Fibroblast of lung (primary cell): ENCODE measurements around the gene BCAS3. TPM values are rescaled to one million over a fixed set of nuclear protein-coding genes. Genes with fewer than 3 reads are reported as not detected.

Experiments used
- DNase-seq, 2 donors: peaks; one replicate each; pipeline versions ENCODE4 v3.0.0 to v3.0.0-alpha.2; 2010; ENCODE audit warnings: low read depth in 2 of 2
- H2AFZ ChIP-seq: 2 replicates; pipeline ENCODE4 v1.5.1; 2012; ENCODE audit warnings: low read length, control low read depth, inconsistent platforms
- H3K27ac ChIP-seq: 2 replicates; pipeline ENCODE4 v1.5.1; 2011; ENCODE audit warnings: low read length, control low read depth; ENCODE audit not compliant: insufficient read depth
- H3K27me3 ChIP-seq: 2 replicates; pipeline ENCODE4 v1.5.1; 2011; ENCODE audit warnings: mild to moderate bottlenecking, low read length; ENCODE audit not compliant: control insufficient read depth, insufficient read depth
- H3K36me3 ChIP-seq: 2 replicates; pipeline ENCODE4 v1.5.1; 2011; ENCODE audit warnings: low read length; ENCODE audit not compliant: control insufficient read depth, insufficient read depth
- H3K4me1 ChIP-seq: 2 replicates; pipeline ENCODE4 v1.5.1; 2011; ENCODE audit warnings: low read length; ENCODE audit not compliant: control insufficient read depth, insufficient read depth; ENCODE audit errors: extremely low read depth
- H3K4me2 ChIP-seq: 2 replicates; pipeline ENCODE4 v1.5.1; 2011; ENCODE audit warnings: low read length, control low read depth; ENCODE audit not compliant: insufficient read depth; ENCODE audit errors: extremely low read depth
- H3K4me3 ChIP-seq, 4 experiments: fragments of 200-600 bp in 1 of 4; sonication (generic) in 1 of 4; replicated peaks in 1 of 4; 2 replicates each; pipeline ENCODE4 v1.5.1; 2011 to 2016; ENCODE audit warnings: low read length in 4 of 4, low read depth in 3 of 4, mild to moderate bottlenecking in 3 of 4, control low read depth in 2 of 4, inconsistent platforms in 1 of 4, mixed read lengths in 1 of 4; ENCODE audit not compliant: insufficient read depth in 1 of 4; ENCODE audit errors: control extremely low read depth in 1 of 4
- H3K79me2 ChIP-seq: 2 replicates; pipeline ENCODE4 v1.5.1; 2012; ENCODE audit warnings: mild to moderate bottlenecking, low read length, inconsistent platforms; ENCODE audit not compliant: control insufficient read depth, insufficient read depth
- H3K9ac ChIP-seq: 2 replicates; pipeline ENCODE4 v1.5.1; 2011; ENCODE audit warnings: mild to moderate bottlenecking, low read length, control low read depth; ENCODE audit not compliant: insufficient read depth
- H3K9me3 ChIP-seq: 2 replicates; pipeline ENCODE4 v1.5.1; 2012; ENCODE audit warnings: low read depth, low read length; ENCODE audit not compliant: control insufficient read depth, insufficient read depth
- H4K20me1 ChIP-seq: 2 replicates; pipeline ENCODE4 v1.5.1; 2011; ENCODE audit warnings: low read length; ENCODE audit not compliant: control insufficient read depth, insufficient read depth; ENCODE audit errors: extremely low read depth
- EZH2 ChIP-seq: IDR thresholded peaks from 2 replicates; pipeline ENCODE4 v1.5.1; 2012; ENCODE audit warnings: low read length, control low read depth, mild to moderate bottlenecking; ENCODE audit errors: missing control alignments
- polyA plus RNA-seq, 2 donors: library from polyadenylated mRNA; depleted of rRNA in 1 of 2; stranded (reverse) in 1 of 2; unstranded in 1 of 2; fragments of >200 nt; gene quantifications; 2 replicates each; pipeline ENCODE4 v1.2.1, GENCODE V29; 2011 to 2012; ENCODE audit warnings: missing spikeins in 1 of 2
- total RNA-seq: library from RNA; depleted of rRNA; stranded (reverse); fragments of >200 nt; gene quantifications from 2 replicates; pipeline ENCODE4 v1.2.1, GENCODE V29; 2014
- TF ChIP-seq, protein P1 (sequence below), 2 donors: IDR thresholded peaks in 1 of 2; conservative IDR thresholded peaks in 1 of 2; 1 replicate in 1 of 2; 2 replicates in 1 of 2; pipeline ENCODE4 v1.5.1; 2011 to 2012; ENCODE audit warnings: low read length in 2 of 2, control low read depth in 1 of 2, inconsistent platforms in 1 of 2, low read depth in 1 of 2, mild to moderate bottlenecking in 1 of 2

The BCAS3 gene
- total and polyA plus RNA-seq, 2 donors (not counting 1 experiment from before 2014, with no cell fraction given): 9.9 to 43.6 TPM

DNA sequence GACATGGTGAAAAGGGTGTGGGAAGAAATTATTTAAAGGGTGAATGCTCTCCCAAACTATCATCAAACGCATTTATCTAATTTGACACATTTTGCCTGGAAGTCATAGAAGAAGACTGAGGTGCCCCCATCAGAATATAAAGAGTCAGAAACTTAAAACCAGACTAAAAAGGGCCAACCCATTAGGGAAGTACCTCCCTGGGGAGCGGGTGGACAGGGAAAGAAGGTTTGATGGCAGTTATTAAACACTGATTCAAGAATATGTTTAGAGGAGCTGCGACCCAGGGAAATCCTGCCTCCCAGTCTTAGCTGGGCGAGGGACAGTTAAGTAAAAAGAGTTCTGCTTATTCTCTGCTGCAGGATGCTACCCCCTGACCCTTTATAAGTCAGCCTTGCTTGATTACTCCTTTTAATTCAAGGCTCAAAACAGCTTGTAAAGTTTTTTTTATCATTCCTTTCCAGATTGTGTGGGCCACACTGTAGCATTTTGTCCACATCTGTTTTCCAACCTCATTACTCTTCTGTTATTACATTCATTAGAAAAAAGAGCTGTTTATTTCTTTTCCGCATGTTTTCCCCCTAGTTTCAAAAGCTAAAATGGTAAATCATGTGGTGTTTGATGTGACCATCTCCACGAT, 583.5 kb downstream of the BCAS3 start:
- no peaks in the 10 kb centered on the region for H3K79me2 ChIP-seq
- TF ChIP-seq EZH2: no peak
- TF ChIP-seq, protein P1, sequence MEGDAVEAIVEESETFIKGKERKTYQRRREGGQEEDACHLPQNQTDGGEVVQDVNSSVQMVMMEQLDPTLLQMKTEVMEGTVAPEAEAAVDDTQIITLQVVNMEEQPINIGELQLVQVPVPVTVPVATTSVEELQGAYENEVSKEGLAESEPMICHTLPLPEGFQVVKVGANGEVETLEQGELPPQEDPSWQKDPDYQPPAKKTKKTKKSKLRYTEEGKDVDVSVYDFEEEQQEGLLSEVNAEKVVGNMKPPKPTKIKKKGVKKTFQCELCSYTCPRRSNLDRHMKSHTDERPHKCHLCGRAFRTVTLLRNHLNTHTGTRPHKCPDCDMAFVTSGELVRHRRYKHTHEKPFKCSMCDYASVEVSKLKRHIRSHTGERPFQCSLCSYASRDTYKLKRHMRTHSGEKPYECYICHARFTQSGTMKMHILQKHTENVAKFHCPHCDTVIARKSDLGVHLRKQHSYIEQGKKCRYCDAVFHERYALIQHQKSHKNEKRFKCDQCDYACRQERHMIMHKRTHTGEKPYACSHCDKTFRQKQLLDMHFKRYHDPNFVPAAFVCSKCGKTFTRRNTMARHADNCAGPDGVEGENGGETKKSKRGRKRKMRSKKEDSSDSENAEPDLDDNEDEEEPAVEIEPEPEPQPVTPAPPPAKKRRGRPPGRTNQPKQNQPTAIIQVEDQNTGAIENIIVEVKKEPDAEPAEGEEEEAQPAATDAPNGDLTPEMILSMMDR (conservative IDR thresholded peaks at IDR 0.05 in 1 of 2, IDR thresholded peaks at IDR 0.05 in 1 of 2; ENCODE audit: low read depth in 1 of 2, low read length in 2 of 2): no peak
- H3K36me3 ChIP-seq: no peaks in the 10 kb centered on the region
- H4K20me1 ChIP-seq: no peaks in the 10 kb centered on the region
- DNase-seq: no peak
- no peaks in the 10 kb centered on the region for H3K27me3 ChIP-seq
- no peak overlapping the region for H3K9ac ChIP-seq
- H3K9me3 ChIP-seq: no peaks in the 10 kb centered on the region
- H3K27ac ChIP-seq: peak overlapping the region; percentile 7
- H2AFZ ChIP-seq: no peak overlapping the region
- peak overlapping the region; percentile 34 for H3K4me2 ChIP-seq
- no peak overlapping the region for H3K4me3 ChIP-seq
- H3K4me1 ChIP-seq: peaks cover 13% of the 10 kb centered on the region

DNA sequence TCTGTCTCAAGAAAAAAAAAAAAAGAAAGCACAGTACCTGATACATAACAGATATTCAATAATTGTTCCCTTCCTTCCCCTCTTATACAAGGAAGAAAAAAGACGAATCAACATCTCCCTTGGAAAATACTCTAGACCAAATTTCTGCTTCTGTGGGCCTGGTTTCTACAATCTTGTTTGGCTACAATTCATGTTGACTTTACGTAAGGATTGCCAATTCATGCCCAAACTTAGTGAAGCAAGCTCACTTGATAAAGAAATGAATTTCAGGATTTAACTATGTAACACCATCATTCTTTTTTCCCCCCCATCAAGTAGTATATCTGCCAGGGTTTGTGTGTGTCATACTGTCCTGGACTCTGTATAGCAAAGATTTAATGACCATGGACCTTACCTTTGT, 587.7 kb downstream of the BCAS3 start:
- no peak overlapping the region for H2AFZ ChIP-seq
- DNase-seq: peak in 1 of 2 donors; percentile 21
- H3K27ac ChIP-seq: no peak overlapping the region
- H3K27me3 ChIP-seq: no peaks in the 10 kb centered on the region
- no peak overlapping the region for H3K9ac ChIP-seq
- TF ChIP-seq, protein P1 (conservative IDR thresholded peaks at IDR 0.05 in 1 of 2, IDR thresholded peaks at IDR 0.05 in 1 of 2; ENCODE audit: low read depth in 1 of 2, low read length in 2 of 2): no peak
- TF ChIP-seq EZH2: no peak
- H3K4me1 ChIP-seq: peaks cover 3% of the 10 kb centered on the region
- no peaks in the 10 kb centered on the region for H3K79me2 ChIP-seq
- H3K36me3 ChIP-seq: no peaks in the 10 kb centered on the region
- H3K4me2 ChIP-seq: no peak overlapping the region
- no peaks in the 10 kb centered on the region for H3K9me3 ChIP-seq
- no peak overlapping the region for H3K4me3 ChIP-seq
- H4K20me1 ChIP-seq: no peaks in the 10 kb centered on the region

DNA sequence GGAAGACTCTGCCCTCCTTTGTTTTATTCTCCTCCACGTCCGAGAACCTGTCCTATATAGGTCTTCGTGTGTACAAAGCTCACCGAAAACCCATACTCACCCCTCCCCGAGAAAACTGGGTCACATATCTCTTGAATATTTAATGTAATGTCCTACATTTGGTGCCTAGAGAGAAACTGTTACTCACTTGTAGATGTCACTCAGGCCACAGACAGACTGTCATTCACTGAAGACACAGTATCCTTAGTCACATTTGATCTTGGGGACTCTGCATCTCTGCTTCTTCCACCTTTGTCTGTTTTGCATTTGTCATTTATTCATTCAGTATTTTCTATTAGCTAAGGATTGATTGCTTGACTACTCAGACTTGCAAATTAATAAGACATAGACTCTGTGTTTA, 590.2 kb downstream of the BCAS3 start:
- Histone ChIP-seq H3K9ac (no peak overlapping the region), H3K36me3 (no peaks in the 10 kb centered on the region), H3K27ac (no peak overlapping the region), H3K4me2 (no peak overlapping the region), H3K79me2 (no peaks in the 10 kb centered on the region), H2AFZ (no peak overlapping the region), H3K4me3 (no peak overlapping the region), H4K20me1 (no peaks in the 10 kb centered on the region), H3K9me3 (no peaks in the 10 kb centered on the region), H3K27me3 (no peaks in the 10 kb centered on the region), H3K4me1 (no peaks in the 10 kb centered on the region)
- TF ChIP-seq, protein P1 (conservative IDR thresholded peaks at IDR 0.05 in 1 of 2, IDR thresholded peaks at IDR 0.05 in 1 of 2; ENCODE audit: low read depth in 1 of 2, low read length in 2 of 2): no peak
- TF ChIP-seq EZH2: no peak
- DNase-seq: no peak
